Kasumi-1 (cell line): ENCODE measurements around the gene ANXA5.
"Not testable (repeated sequence)": the region's sequence is repeated elsewhere in the genome, so short reads cannot be mapped to it uniquely, and the experiment has no call there.

ENCODE experiments used
- DNase-seq, 2 experiments: peaks; one replicate each; lab custom pipeline; 2025; lab: John Stamatoyannopoulos, UW

Gene ANXA5

GRCh38 chr4:121679267-121679666 lies 17.5 kb downstream of the ANXA5 start:
- no peak for DNase-seq

GRCh38 chr4:121677524-121677923 lies 19.3 kb downstream of the ANXA5 start:
- no peak for DNase-seq

- DNase-seq = no peak
These were observed 20.3 kb downstream of the ANXA5 start for GRCh38 chr4:121676345-121677075.

- no peak for DNase-seq
These were observed 21.1 kb downstream of the ANXA5 start for GRCh38 chr4:121675715-121676114.

GRCh38 chr4:121674696-121675095 lies 22.1 kb downstream of the ANXA5 start:
- no peak for DNase-seq

GRCh38 chr4:121674191-121674590 lies 22.6 kb downstream of the ANXA5 start:
- DNase-seq = no peak

- DNase-seq = no peak
These were observed 27.6 kb downstream of the ANXA5 start for GRCh38 chr4:121669163-121669550.

- no peak for DNase-seq
These were observed 28.2 kb downstream of the ANXA5 start for GRCh38 chr4:121668368-121669162.

- no peak for DNase-seq
These were observed 30.6 kb downstream of the ANXA5 start for GRCh38 chr4:121666091-121666679.

- DNase-seq = no peak
These were observed 31.4 kb downstream of the ANXA5 start for GRCh38 chr4:121665371-121665770.

- no peak for DNase-seq
These were observed 34.6 kb downstream of the ANXA5 start for GRCh38 chr4:121662225-121662624.

GRCh38 chr4:121660175-121660933 lies 36.4 kb downstream of the ANXA5 start:
- DNase-seq = not testable (repeated sequence)

GRCh38 chr4:121658125-121658524 lies 38.7 kb downstream of the ANXA5 start:
- DNase-seq = no peak

GRCh38 chr4:121656269-121656641 lies 40.5 kb downstream of the ANXA5 start:
- peak; percentile 36 to 61 for DNase-seq

- DNase-seq = no peak
These were observed 41.2 kb downstream of the ANXA5 start for GRCh38 chr4:121655320-121656268.

- DNase-seq = peak in 1 of 2 experiments; percentile 3
These were observed 42.0 kb downstream of the ANXA5 start for GRCh38 chr4:121654738-121655137.

GRCh38 chr4:121653986-121654385 lies 42.8 kb downstream of the ANXA5 start:
- DNase-seq = no peak

- DNase-seq = no peak
These were observed 43.6 kb downstream of the ANXA5 start for GRCh38 chr4:121653214-121653613.

GRCh38 chr4:121651597-121651996 lies 45.2 kb downstream of the ANXA5 start:
- DNase-seq = peak; percentile 1 to 4

- DNase-seq = no peak
These were observed 46.0 kb downstream of the ANXA5 start for GRCh38 chr4:121650741-121651140.

GRCh38 chr4:121648516-121648915 lies 48.3 kb downstream of the ANXA5 start:
- no peak for DNase-seq
